GM21390 (cell line): ENCODE data around the gene SLC6A2.

ENCODE experiments used
- ATAC-seq: cut with Tn5 transposase; IDR thresholded peaks from one replicate; pipeline ENCODE4 v1.9.1; 2021; ENCODE audit not compliant: unreplicated experiment

SLC6A2 gene

GRCh38 chr16:55671206-55671973, 15.6 kb downstream of the SLC6A2 start:
- ATAC-seq: no peak

- no peak for ATAC-seq
Observed at GRCh38 chr16:55671974-55672280, 16.1 kb downstream of the SLC6A2 start.

- ATAC-seq: no peak
Observed at GRCh38 chr16:55672471-55672870, 16.7 kb downstream of the SLC6A2 start.

GRCh38 chr16:55678161-55678821, 22.5 kb downstream of the SLC6A2 start:
- ATAC-seq: no peak

GRCh38 chr16:55682086-55682485, 26.3 kb downstream of the SLC6A2 start:
- no peak for ATAC-seq

GRCh38 chr16:55685973-55686372, 30.2 kb downstream of the SLC6A2 start:
- no peak for ATAC-seq

- ATAC-seq: no peak
Observed at GRCh38 chr16:55686671-55687070, 30.9 kb downstream of the SLC6A2 start.

GRCh38 chr16:55687802-55688201, 32.0 kb downstream of the SLC6A2 start:
- ATAC-seq: no peak

GRCh38 chr16:55690841-55691240, 35.1 kb downstream of the SLC6A2 start:
- ATAC-seq: no peak

- no peak for ATAC-seq
Observed at GRCh38 chr16:55691771-55692170, 36.0 kb downstream of the SLC6A2 start.

- ATAC-seq: no peak
Observed at GRCh38 chr16:55695595-55695994, 39.8 kb downstream of the SLC6A2 start.

GRCh38 chr16:55697867-55698266, 42.1 kb downstream of the SLC6A2 start:
- no peak for ATAC-seq

- no peak for ATAC-seq
Observed at GRCh38 chr16:55698331-55698730, 42.5 kb downstream of the SLC6A2 start.

- no peak for ATAC-seq
Observed at GRCh38 chr16:55698946-55699345, 43.2 kb downstream of the SLC6A2 start.

GRCh38 chr16:55699616-55700015, 43.8 kb downstream of the SLC6A2 start:
- ATAC-seq: no peak

- ATAC-seq: no peak
Observed at GRCh38 chr16:55700067-55700466, 44.3 kb downstream of the SLC6A2 start.

- no peak for ATAC-seq
Observed at GRCh38 chr16:55700961-55701360, 45.2 kb downstream of the SLC6A2 start.

- peak; percentile 81 for ATAC-seq
Observed at GRCh38 chr16:55701442-55702319, 45.9 kb downstream of the SLC6A2 start.

GRCh38 chr16:55703003-55704001, 47.5 kb downstream of the SLC6A2 start:
- ATAC-seq: no peak

GRCh38 chr16:55706739-55707384, 51.1 kb downstream of the SLC6A2 start:
- ATAC-seq: no peak
